Activated CD4-positive, alpha-beta T cell treated with anti-CD3 and anti-CD28 coated beads, Interleukin-2, amount 50 U/mL, for 4 hours (primary cell): ENCODE measurements around the gene LRRC34.
A peak's percentile ranks its signal among the peaks of the same experiment; 100 is the strongest.

Experiments used
- DNase-seq, 2 experiments: peaks; one replicate each; pipeline ENCODE4 v3.0.0-alpha.2; 2020

Gene LRRC34

GRCh38 chr3:169764882-169765612 lies 47.7 kb downstream of the LRRC34 start, which contains the start of gene TERC:
TERC (minus strand) TSS chr3:169765060.
- peak; percentile 89 to 91 for DNase-seq

GRCh38 chr3:169764312-169764881 lies 48.3 kb downstream of the LRRC34 start:
- DNase-seq = peak; percentile 43 to 50

- no peak for DNase-seq
Measured at GRCh38 chr3:169760479-169760878, 52.2 kb downstream of the LRRC34 start.

- DNase-seq = no peak
Measured at GRCh38 chr3:169759256-169759655, 53.4 kb downstream of the LRRC34 start.

- DNase-seq = no peak
Measured at GRCh38 chr3:169758359-169758994, 54.2 kb downstream of the LRRC34 start.

- no peak for DNase-seq
Measured at GRCh38 chr3:169755488-169755887, 57.2 kb downstream of the LRRC34 start.

- DNase-seq = no peak
Measured at GRCh38 chr3:169754711-169755110, 58.0 kb downstream of the LRRC34 start.

GRCh38 chr3:169751875-169752274 lies 60.8 kb downstream of the LRRC34 start:
- no peak for DNase-seq

GRCh38 chr3:169750665-169751064 lies 62.0 kb downstream of the LRRC34 start:
- DNase-seq = no peak

GRCh38 chr3:169748670-169749069 lies 64.0 kb downstream of the LRRC34 start:
- no peak for DNase-seq

GRCh38 chr3:169746924-169747323 lies 65.8 kb downstream of the LRRC34 start:
- no peak for DNase-seq

- no peak for DNase-seq
Measured at GRCh38 chr3:169744366-169745054, 68.2 kb downstream of the LRRC34 start.
